Caco-2 (cell line): ENCODE data around the gene DDI2. TPM values are rescaled to one million over a fixed set of nuclear protein-coding genes. Genes with fewer than 3 reads are reported as not detected.

Experiments
- BruUV-seq: library from RNA; stranded (reverse); fragments of 400-500 nt; replicated peaks from 2 replicates; lab custom pipeline; 2021; lab: Mats Ljungman, UMichigan
- CTCF ChIA-PET: fragments of 300-600 bp; sonication (Branson Sonifier 250); formaldehyde crosslinking; loops from one replicate; lab custom pipeline; 2022; ENCODE audit warnings: antibody characterized with exemption; lab: Charles Lee
- POLR2A ChIA-PET: fragments of 300-600 bp; sonication (Branson Sonifier 250); formaldehyde crosslinking; loops from one replicate; lab custom pipeline; 2022; ENCODE audit warnings: antibody characterized with exemption; lab: Charles Lee
- DNase-seq, 2 experiments: peaks; one replicate each; pipeline versions ENCODE4 v3.0.0 to v3.0.0-alpha.2; 2020 to 2022
- H3K27me3 ChIP-seq: replicated peaks from 2 replicates; pipeline ENCODE4 v1.6.0; 2011; ENCODE audit warnings: low read length; ENCODE audit not compliant: control insufficient read depth, insufficient read depth
- H3K36me3 ChIP-seq: 2 replicates; pipeline ENCODE4 v1.5.1; 2011; ENCODE audit warnings: low read length; ENCODE audit not compliant: control insufficient read depth, insufficient read depth
- H3K4me1 ChIP-seq: fragments of 250-450 bp; sonication (Bioruptor Pico); 2 replicates; pipeline ENCODE4 v1.5.1; 2020; ENCODE audit warnings: mild to moderate bottlenecking
- H3K4me3 ChIP-seq: 2 replicates; pipeline ENCODE4 v1.5.1; 2011; ENCODE audit warnings: low read depth, mild to moderate bottlenecking, control low read depth, low read length
- H3K9me3 ChIP-seq: fragments of 250-450 bp; sonication (Bioruptor Pico); 2 replicates; pipeline ENCODE4 v1.5.1; 2020; ENCODE audit warnings: mild to moderate bottlenecking, moderate library complexity
- H3K27ac Mint-ChIP-seq: one replicate; pipeline ENCODE4 v1.8.0; 2022; ENCODE audit warnings: mixed read lengths; ENCODE audit not compliant: unreplicated experiment
- H3K27me3 Mint-ChIP-seq: one replicate; pipeline ENCODE4 v1.8.0; 2022; ENCODE audit warnings: mixed read lengths; ENCODE audit not compliant: insufficient read depth, unreplicated experiment
- H3K36me3 Mint-ChIP-seq: one replicate; pipeline ENCODE4 v1.8.0; 2022; ENCODE audit warnings: mild to moderate bottlenecking, mixed read lengths; ENCODE audit not compliant: insufficient read depth, unreplicated experiment
- H3K4me1 Mint-ChIP-seq: one replicate; pipeline ENCODE4 v1.8.0; 2022; ENCODE audit warnings: low read depth, mixed read lengths; ENCODE audit not compliant: unreplicated experiment
- H3K4me3 Mint-ChIP-seq: one replicate; pipeline ENCODE4 v1.8.0; 2022; ENCODE audit warnings: mild to moderate bottlenecking, moderate library complexity, mixed read lengths; ENCODE audit not compliant: unreplicated experiment
- H3K9me3 Mint-ChIP-seq: one replicate; pipeline ENCODE4 v1.8.0; 2022; ENCODE audit warnings: mixed read lengths; ENCODE audit not compliant: unreplicated experiment
- CTCF ChIP-seq, 2 experiments: fragments of 200-600 bp in 1 of 2; IDR thresholded peaks; 1 replicate in 1 of 2; 2 replicates in 1 of 2; pipeline versions ENCODE4 v1.5.1 to v1.8.0; 2011 to 2022; ENCODE audit warnings: antibody characterized with exemption in 1 of 2, control low read depth in 1 of 2, inconsistent platforms in 1 of 2, low read depth in 1 of 2, low read length in 1 of 2, mild to moderate bottlenecking in 1 of 2, moderate library complexity in 1 of 2; ENCODE audit not compliant: insufficient read depth in 1 of 2, severe bottlenecking in 1 of 2, unreplicated experiment in 1 of 2
- intact Hi-C: fragments of 100-400 bp; cut with micrococcal nuclease; formaldehyde crosslinking; loops from one replicate; pipeline ENCODE4 v1.10.0; 2022; ENCODE audit not compliant: unreplicated experiment
- total RNA-seq: library from RNA; stranded (reverse); gene quantifications from 2 replicates; pipeline ENCODE4 v1.2.3, GENCODE V29; 2022

Gene DDI2
- total RNA-seq, 1 experiment from 2014 or later, result 53.4 TPM

- peak in 1 of 2 experiments; percentile 30 for DNase-seq
- H3K4me3 Mint-ChIP-seq, result peak overlapping the region; percentile 73
Measured at GRCh38 chr1:15684468-15685291, 67.4 kb downstream of the DDI2 start.

GRCh38 chr1:15685820-15686219, 68.6 kb downstream of the DDI2 start:
- BruUV-seq, result TSS peak; percentile 75
- no peak for TF ChIP-seq CTCF (IDR thresholded peaks at IDR 0.05; ENCODE audit: insufficient read depth in 1 of 2, low read depth in 1 of 2, low read length in 1 of 2, severe bottlenecking in 1 of 2, unreplicated experiment in 1 of 2)
- DNase-seq, result peak in 1 of 2 experiments; percentile 40
- Histone ChIP-seq H3K36me3 (no peaks in the 10 kb centered on the region), H3K4me3 (peak overlapping the region; percentile 14; the same call in 1 of the 2 replicates), H3K4me1 (peaks cover 20% of the 10 kb centered on the region), H3K9me3 (no peaks in the 10 kb centered on the region), H3K27me3 (no peaks in the 10 kb centered on the region)
- H3K9me3 Mint-ChIP-seq, result no peaks in the 10 kb centered on the region
- no peaks in the 10 kb centered on the region for H3K27me3 Mint-ChIP-seq
- H3K4me3 Mint-ChIP-seq, result peak overlapping the region; percentile 73
- intact Hi-C loops, result loop anchor here (10.0 kb wide), 1 partner anchor 59 kb away; the partner anchor contains the start of gene TMEM82
- peak overlapping the region; percentile 57 for H3K27ac Mint-ChIP-seq
- peaks cover 27% of the 10 kb centered on the region for H3K4me1 Mint-ChIP-seq
- H3K36me3 Mint-ChIP-seq, result no peaks in the 10 kb centered on the region
- POLR2A ChIA-PET, result interaction anchor here (0.7 kb wide), 1 partner anchor 49 kb away, joined by 10 read pairs; no protein-coding TSS in a partner anchor
- CTCF ChIA-PET, result no interaction called here

More at GRCh38 chr1:15684468-15685291, 67.4 kb downstream of the DDI2 start:
- ChIA-PET CTCF (no interaction called here), POLR2A (no interaction called here)
- Histone ChIP-seq H3K36me3 (no peaks in the 10 kb centered on the region), H3K4me3 (peak overlapping the region; percentile 60), H3K4me1 (peaks cover 31% of the 10 kb centered on the region), H3K27me3 (no peaks in the 10 kb centered on the region), H3K9me3 (no peaks in the 10 kb centered on the region)
- intact Hi-C loops, result loop anchor here (10.0 kb wide), 1 partner anchor 60 kb away; the partner anchor contains the start of gene TMEM82
- Mint-ChIP-seq H3K27ac (peak overlapping the region; percentile 57), H3K9me3 (no peaks in the 10 kb centered on the region), H3K4me1 (peaks cover 32% of the 10 kb centered on the region), H3K36me3 (no peaks in the 10 kb centered on the region), H3K27me3 (no peaks in the 10 kb centered on the region)
- no TSS peak for BruUV-seq
- TF ChIP-seq CTCF (IDR thresholded peaks at IDR 0.05; ENCODE audit: insufficient read depth in 1 of 2, low read depth in 1 of 2, low read length in 1 of 2, severe bottlenecking in 1 of 2, unreplicated experiment in 1 of 2), result no peak

DNA sequence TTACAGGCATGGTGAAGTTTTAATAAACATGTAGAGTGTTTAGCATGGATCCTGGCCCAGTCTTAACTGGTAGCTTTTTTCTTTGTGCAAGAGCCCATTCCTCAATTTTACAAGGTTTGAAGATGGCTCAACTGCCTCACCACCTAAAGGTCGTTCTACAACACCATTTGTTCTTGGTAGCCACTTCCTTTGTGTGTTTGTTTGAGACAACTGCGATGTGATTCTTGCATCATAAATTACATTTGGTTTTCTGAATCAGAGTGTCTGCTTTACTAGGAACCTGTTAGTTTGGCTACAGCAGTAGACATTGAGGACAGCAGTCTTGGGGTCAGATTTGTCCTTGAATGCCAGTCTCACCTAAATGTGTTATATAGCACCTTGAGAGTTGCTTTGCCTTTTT, 70.2 kb downstream of the DDI2 start:
- POLR2A ChIA-PET, result no interaction called here
- no peak overlapping the region for H3K27ac Mint-ChIP-seq

More for the DNA sequence above, 70.2 kb downstream of the DDI2 start:
- Mint-ChIP-seq H3K9me3 (no peaks in the 10 kb centered on the region), H3K4me1 (peaks cover 15% of the 10 kb centered on the region), H3K4me3 (no peak overlapping the region), H3K27me3 (no peaks in the 10 kb centered on the region), H3K36me3 (no peaks in the 10 kb centered on the region)
- no peak for DNase-seq
- Histone ChIP-seq H3K4me1 (peaks cover 8% of the 10 kb centered on the region), H3K9me3 (no peaks in the 10 kb centered on the region), H3K36me3 (no peaks in the 10 kb centered on the region), H3K27me3 (no peaks in the 10 kb centered on the region), H3K4me3 (no peak overlapping the region)
- BruUV-seq, result no TSS peak
- CTCF ChIA-PET, result no interaction called here
- intact Hi-C loops, result loop anchor here (10.0 kb wide), 1 partner anchor 57 kb away; the partner anchor contains the start of gene TMEM82
- no peak for TF ChIP-seq CTCF (IDR thresholded peaks at IDR 0.05; ENCODE audit: insufficient read depth in 1 of 2, low read depth in 1 of 2, low read length in 1 of 2, severe bottlenecking in 1 of 2, unreplicated experiment in 1 of 2)
